H9 (cell line): ENCODE results near the gene PTEN. TPM values are rescaled to one million over a fixed set of nuclear protein-coding genes. Genes with fewer than 3 reads are reported as not detected.

Source experiments
- DNase-seq: peaks from one replicate; pipeline ENCODE4 v3.0.0-alpha.2; 2017
- H2AFZ ChIP-seq: one replicate; pipeline ENCODE4 v1.6.1; 2013; ENCODE audit warnings: mild to moderate bottlenecking, low read length, control low read depth, moderate library complexity
- H2AK5ac ChIP-seq: 2 replicates; pipeline ENCODE4 v1.6.1; 2013; ENCODE audit warnings: low read length, control low read depth, mixed read lengths; ENCODE audit not compliant: insufficient read length
- H2BK120ac ChIP-seq: one replicate; pipeline ENCODE4 v1.6.1; 2013; ENCODE audit warnings: low read depth, mild to moderate bottlenecking, low read length, control low read depth, inconsistent platforms; ENCODE audit not compliant: poor library complexity, severe bottlenecking
- H2BK12ac ChIP-seq: 2 replicates; pipeline ENCODE4 v1.6.1; 2013; ENCODE audit warnings: low read length, control low read depth, mixed read lengths, low read depth; ENCODE audit not compliant: insufficient read length
- H2BK15ac ChIP-seq: 2 replicates; pipeline ENCODE4 v1.6.1; 2013; ENCODE audit warnings: low read depth, low read length, control low read depth
- H2BK20ac ChIP-seq: one replicate; pipeline ENCODE4 v1.6.1; 2013; ENCODE audit warnings: low read depth, mild to moderate bottlenecking, low read length, control low read depth, inconsistent platforms; ENCODE audit not compliant: poor library complexity, severe bottlenecking
- H2BK5ac ChIP-seq: 2 replicates; pipeline ENCODE4 v1.6.1; 2013; ENCODE audit warnings: low read length, control low read depth, mixed read lengths; ENCODE audit not compliant: insufficient read length
- H3K14ac ChIP-seq: 2 replicates; pipeline ENCODE4 v1.6.1; 2013; ENCODE audit warnings: low read length, control low read depth; ENCODE audit not compliant: insufficient read depth
- H3K18ac ChIP-seq: 2 replicates; pipeline ENCODE4 v1.6.1; 2013; ENCODE audit warnings: low read depth, mild to moderate bottlenecking, mixed read lengths, low read length, control low read depth; ENCODE audit not compliant: insufficient read length
- H3K23ac ChIP-seq: 2 replicates; pipeline ENCODE4 v1.6.1; 2013; ENCODE audit warnings: low read length, control low read depth, mixed read lengths, low read depth; ENCODE audit not compliant: insufficient read length
- H3K23me2 ChIP-seq: 2 replicates; pipeline ENCODE4 v1.6.1; 2013; ENCODE audit warnings: low read depth, mild to moderate bottlenecking, mixed read lengths, low read length, control low read depth; ENCODE audit not compliant: insufficient read length, poor library complexity, severe bottlenecking
- H3K27ac ChIP-seq: 2 replicates; pipeline ENCODE4 v1.5.1; 2013; ENCODE audit warnings: low read length, control low read depth, mixed read lengths, low read depth; ENCODE audit not compliant: insufficient read length
- H3K27me3 ChIP-seq: 2 replicates; pipeline ENCODE4 v1.6.1; 2013; ENCODE audit warnings: low read length, control low read depth, inconsistent platforms; ENCODE audit not compliant: insufficient read depth
- H3K4ac ChIP-seq: 2 replicates; pipeline ENCODE4 v1.6.1; 2013; ENCODE audit warnings: low read depth, mild to moderate bottlenecking, control low read depth, inconsistent platforms, low read length, moderate library complexity
- H3K4me1 ChIP-seq: 2 replicates; pipeline ENCODE4 v1.6.1; 2013; ENCODE audit warnings: low read length, control low read depth, inconsistent platforms; ENCODE audit not compliant: insufficient read depth
- H3K4me2 ChIP-seq: 2 replicates; pipeline ENCODE4 v1.6.1; 2013; ENCODE audit warnings: low read length, control low read depth, mixed read lengths; ENCODE audit not compliant: insufficient read length, insufficient read depth
- H3K56ac ChIP-seq: 2 replicates; pipeline ENCODE4 v1.6.1; 2013; ENCODE audit warnings: low read depth, mild to moderate bottlenecking, mixed read lengths, low read length, control low read depth; ENCODE audit not compliant: insufficient read length
- H3K79me1 ChIP-seq: 2 replicates; pipeline ENCODE4 v1.6.1; 2013; ENCODE audit warnings: low read depth, mild to moderate bottlenecking, moderate library complexity, low read length, control low read depth, inconsistent platforms; ENCODE audit not compliant: insufficient read depth, poor library complexity, severe bottlenecking
- H3K79me2 ChIP-seq: 2 replicates; pipeline ENCODE4 v1.6.1; 2013; ENCODE audit warnings: low read length, control low read depth, inconsistent platforms; ENCODE audit not compliant: insufficient read depth
- H3K9ac ChIP-seq: 2 replicates; pipeline ENCODE4 v1.6.1; 2013; ENCODE audit warnings: low read length, control low read depth, mixed read lengths; ENCODE audit not compliant: insufficient read length; ENCODE audit errors: extremely low read depth
- H3K9me3 ChIP-seq: one replicate; pipeline ENCODE4 v1.6.1; 2013; ENCODE audit warnings: low read depth, low read length, inconsistent platforms; ENCODE audit not compliant: control insufficient read depth
- H3T11ph ChIP-seq: one replicate; pipeline ENCODE4 v1.6.1; 2013; ENCODE audit warnings: mild to moderate bottlenecking, low read length, control low read depth, inconsistent platforms
- H4K20me1 ChIP-seq: one replicate; pipeline ENCODE4 v1.6.1; 2013; ENCODE audit not compliant: control insufficient read depth, insufficient read length, insufficient read depth
- H4K5ac ChIP-seq: 2 replicates; pipeline ENCODE4 v1.6.1; 2013; ENCODE audit warnings: low read depth, mild to moderate bottlenecking, mixed read lengths, low read length, control low read depth; ENCODE audit not compliant: insufficient read length
- H4K8ac ChIP-seq: replicated peaks from 2 replicates; pipeline ENCODE4 v1.6.1; 2013; ENCODE audit warnings: low read length, control low read depth, mixed read lengths, low read depth; ENCODE audit not compliant: insufficient read length
- H4K91ac ChIP-seq: 2 replicates; pipeline ENCODE4 v1.6.1; 2013; ENCODE audit warnings: low read depth, mild to moderate bottlenecking, moderate library complexity, mixed read lengths, low read length, control low read depth; ENCODE audit not compliant: insufficient read length
- H3K27ac Mint-ChIP-seq, 3 experiments: 2 replicates in 2 of 3; 3 replicates in 1 of 3; pipeline ENCODE4 v1.8.0; 2020 to 2021; ENCODE audit warnings: mixed read lengths in 3 of 3, mild to moderate bottlenecking in 1 of 3, moderate library complexity in 1 of 3
- H3K27me3 Mint-ChIP-seq: 2 replicates; pipeline ENCODE4 v1.8.0; 2021; ENCODE audit warnings: low read depth, mild to moderate bottlenecking, moderate library complexity, mixed read lengths
- H3K36me3 Mint-ChIP-seq, 3 experiments: 2 replicates in 2 of 3; 3 replicates in 1 of 3; pipeline ENCODE4 v1.8.0; 2020 to 2021; ENCODE audit warnings: low read depth in 3 of 3, mixed read lengths in 3 of 3; ENCODE audit not compliant: insufficient read depth in 1 of 3
- H3K4me1 Mint-ChIP-seq, 2 experiments: 2 replicates each; pipeline ENCODE4 v1.8.0; 2020; ENCODE audit warnings: mixed read lengths in 2 of 2
- H3K4me3 Mint-ChIP-seq, 2 experiments: 2 replicates in 1 of 2; 3 replicates in 1 of 2; pipeline ENCODE4 v1.8.0; 2020 to 2021; ENCODE audit warnings: mild to moderate bottlenecking in 2 of 2, mixed read lengths in 2 of 2, moderate library complexity in 1 of 2
- H3K9me3 Mint-ChIP-seq, 2 experiments: 2 replicates in 1 of 2; 3 replicates in 1 of 2; pipeline ENCODE4 v1.8.0; 2020; ENCODE audit warnings: mild to moderate bottlenecking in 2 of 2, mixed read lengths in 2 of 2, moderate library complexity in 1 of 2
- WGBS: extraction: QIAGEN DNeasy Blood & Tissue Kit; methylation state at CpG from one replicate; pipeline ENCODE4 v1.1.7; 2013; ENCODE audit warnings: missing lambda C conversion rate, low lambda C conversion rate, mixed read lengths; ENCODE audit not compliant: insufficient read length; ENCODE audit errors: extremely low coverage; 5-methylcytosine and 5-hydroxymethylcytosine counted together
- total RNA-seq: library from RNA; stranded (reverse); gene quantifications from 2 replicates; pipeline ENCODE4 v1.2.1, GENCODE V29; 2021
- TF ChIP-seq, protein P1 (sequence below): fragments of 200-600 bp; sonication (generic); conservative IDR thresholded peaks from 3 replicates; pipeline ENCODE4 v1.8.0; 2021; ENCODE audit warnings: antibody characterized with exemption, mild to moderate bottlenecking

PTEN gene
- total RNA-seq, 1 experiment from 2014 or later = 52.8 TPM

DNA sequence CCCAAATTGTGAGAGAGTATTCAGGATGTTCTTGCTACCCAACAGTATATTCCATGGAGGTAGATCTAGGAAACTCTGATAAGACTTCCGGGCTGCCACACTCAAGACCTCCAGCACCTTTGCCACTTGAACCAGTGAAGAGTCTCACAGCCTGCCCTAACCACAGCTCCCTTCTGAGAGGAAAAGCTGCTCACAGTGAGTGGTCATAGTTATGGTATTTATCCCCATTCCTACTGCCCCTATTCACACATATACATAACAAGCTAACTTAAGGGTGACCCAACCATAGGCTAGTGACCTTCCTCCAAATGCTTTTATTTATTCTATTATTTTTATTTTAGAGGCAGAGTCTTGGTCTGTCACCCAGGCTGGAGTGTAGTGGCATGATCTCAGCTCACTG, 156.3 kb downstream of the PTEN start:
- Histone ChIP-seq H4K5ac (no peak overlapping the region), H3K4me2 (no peak overlapping the region), H4K20me1 (no peaks in the 10 kb centered on the region), H3K4ac (no peak overlapping the region), H2BK20ac (no peak overlapping the region), H2AFZ (no peak overlapping the region), H3K4me1 (no peaks in the 10 kb centered on the region; the same call in 1 of the 2 replicates), H3T11ph (no peak overlapping the region), H4K8ac (no peak overlapping the region), H3K14ac (no peak overlapping the region), H4K91ac (no peak overlapping the region), H3K79me2 (no peaks in the 10 kb centered on the region), H3K9ac (no peak overlapping the region), H2BK5ac (no peak overlapping the region), H3K18ac (no peak overlapping the region), H3K56ac (no peak overlapping the region), H2BK12ac (no peak overlapping the region), H2AK5ac (no peak overlapping the region), H3K23me2 (no peaks in the 10 kb centered on the region), H3K9me3 (no peaks in the 10 kb centered on the region), H3K23ac (no peak overlapping the region), H3K27ac (no peak overlapping the region), H2BK15ac (no peak overlapping the region), H3K27me3 (no peaks in the 10 kb centered on the region; the same call in 1 of the 2 replicates), H3K79me1 (no peaks in the 10 kb centered on the region), H2BK120ac (no peak overlapping the region)
- Mint-ChIP-seq H3K9me3 (peaks cover 0 to 2% of the 10 kb centered on the region in 2 experiments; a peak in 1 of 5 replicates), H3K27ac (no peak overlapping the region), H3K27me3 (no peaks in the 10 kb centered on the region; the same call in 1 of the 2 replicates), H3K36me3 (no peaks in the 10 kb centered on the region), H3K4me1 (peaks cover 5% of the 10 kb centered on the region in 2 experiments), H3K4me3 (no peak overlapping the region)
- TF ChIP-seq, protein P1, sequence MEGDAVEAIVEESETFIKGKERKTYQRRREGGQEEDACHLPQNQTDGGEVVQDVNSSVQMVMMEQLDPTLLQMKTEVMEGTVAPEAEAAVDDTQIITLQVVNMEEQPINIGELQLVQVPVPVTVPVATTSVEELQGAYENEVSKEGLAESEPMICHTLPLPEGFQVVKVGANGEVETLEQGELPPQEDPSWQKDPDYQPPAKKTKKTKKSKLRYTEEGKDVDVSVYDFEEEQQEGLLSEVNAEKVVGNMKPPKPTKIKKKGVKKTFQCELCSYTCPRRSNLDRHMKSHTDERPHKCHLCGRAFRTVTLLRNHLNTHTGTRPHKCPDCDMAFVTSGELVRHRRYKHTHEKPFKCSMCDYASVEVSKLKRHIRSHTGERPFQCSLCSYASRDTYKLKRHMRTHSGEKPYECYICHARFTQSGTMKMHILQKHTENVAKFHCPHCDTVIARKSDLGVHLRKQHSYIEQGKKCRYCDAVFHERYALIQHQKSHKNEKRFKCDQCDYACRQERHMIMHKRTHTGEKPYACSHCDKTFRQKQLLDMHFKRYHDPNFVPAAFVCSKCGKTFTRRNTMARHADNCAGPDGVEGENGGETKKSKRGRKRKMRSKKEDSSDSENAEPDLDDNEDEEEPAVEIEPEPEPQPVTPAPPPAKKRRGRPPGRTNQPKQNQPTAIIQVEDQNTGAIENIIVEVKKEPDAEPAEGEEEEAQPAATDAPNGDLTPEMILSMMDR = no peak
- WGBS = no CpG with 5 or more reads among the region's 1 CpG
- no peak for DNase-seq

Other genes starting within 250 kb of the PTEN start
- gene PAPSS2, start 203.7 kb upstream of the PTEN start, total RNA-seq = 24.0 and 24.5 TPM in 2 replicates
- gene ATAD1, start 45.4 kb upstream of the PTEN start, total RNA-seq = 38.7 and 39.7 TPM in 2 replicates
- 0.61 and 0.79 TPM in 2 replicates for gene KLLN, start 92 bp upstream of the PTEN start, total RNA-seq